Cardiac ventricle fibroblast (primary cell): ENCODE measurements around the gene AKNA. TPM values are rescaled to one million over a fixed set of nuclear protein-coding genes. Genes with fewer than 3 reads are reported as not detected.

Experiments used
- total RNA-seq: library from RNA; depleted of rRNA; stranded (reverse); fragments of >200 nt; gene quantifications from 2 replicates; pipeline ENCODE4 v1.2.3, GENCODE V29; 2015

Gene AKNA
- total RNA-seq, result 5.1 TPM in 2 replicates

DNA sequence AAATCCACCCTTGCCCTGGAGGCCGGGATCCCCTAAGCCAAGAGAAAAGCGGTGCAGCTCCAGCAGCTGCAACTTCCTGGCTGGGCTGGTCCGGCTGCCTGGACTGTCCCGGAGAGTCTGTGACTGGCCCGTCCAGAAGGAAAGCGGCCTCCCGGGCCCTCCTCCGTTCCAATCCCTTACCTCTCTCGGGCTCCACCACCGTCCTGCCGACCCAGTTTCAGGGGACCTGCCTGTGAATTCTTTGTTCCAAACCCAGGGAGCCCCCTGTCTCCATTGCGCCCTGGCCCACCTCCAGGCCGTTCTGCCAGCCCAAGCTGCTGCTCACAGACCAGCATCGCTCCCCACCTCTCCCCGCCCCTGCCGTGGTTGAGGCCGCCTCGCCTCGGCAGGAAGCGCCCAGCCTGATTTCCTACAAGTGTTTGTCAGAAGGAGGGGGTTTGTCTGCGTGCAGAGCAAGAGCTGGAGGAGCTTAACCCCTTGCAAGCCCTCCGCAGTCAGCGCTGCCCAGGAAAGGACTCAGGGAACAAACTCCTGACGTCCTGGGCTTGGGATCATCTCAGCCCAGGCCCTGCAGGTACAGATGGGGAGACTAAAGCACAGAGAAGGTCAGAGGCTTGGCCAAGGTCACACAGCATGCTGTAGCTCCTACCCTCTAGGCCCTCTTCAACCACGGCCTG is at the start of gene AKNA:
Gene AKNA (minus strand): TSS at position 303 of the 677 bp plus-strand sequence. CDS start 6,649 bp downstream, outside the sequence.

DNA sequence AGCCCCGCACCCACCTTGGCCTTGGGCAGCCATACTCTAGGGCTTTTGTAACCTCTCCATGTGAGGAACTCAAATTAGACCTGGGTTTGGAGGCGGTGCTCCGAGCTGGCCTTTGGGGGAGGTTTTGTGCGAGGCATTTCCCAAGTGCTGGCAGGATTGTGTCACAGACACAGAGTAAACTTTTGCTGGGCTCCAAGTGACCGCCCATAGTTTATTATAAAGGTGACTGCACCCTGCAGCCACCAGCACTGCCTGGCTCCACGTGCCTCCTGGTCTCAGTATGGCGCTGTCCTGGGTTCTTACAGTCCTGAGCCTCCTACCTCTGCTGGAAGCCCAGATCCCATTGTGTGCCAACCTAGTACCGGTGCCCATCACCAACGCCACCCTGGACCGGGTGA is 58.2 kb downstream of the AKNA start, which contains the start of gene ORM2:
Gene ORM2 (plus strand): TSS at position 245 of the 398 bp plus-strand sequence. CDS start 36 bp downstream, at position 281.

DNA sequence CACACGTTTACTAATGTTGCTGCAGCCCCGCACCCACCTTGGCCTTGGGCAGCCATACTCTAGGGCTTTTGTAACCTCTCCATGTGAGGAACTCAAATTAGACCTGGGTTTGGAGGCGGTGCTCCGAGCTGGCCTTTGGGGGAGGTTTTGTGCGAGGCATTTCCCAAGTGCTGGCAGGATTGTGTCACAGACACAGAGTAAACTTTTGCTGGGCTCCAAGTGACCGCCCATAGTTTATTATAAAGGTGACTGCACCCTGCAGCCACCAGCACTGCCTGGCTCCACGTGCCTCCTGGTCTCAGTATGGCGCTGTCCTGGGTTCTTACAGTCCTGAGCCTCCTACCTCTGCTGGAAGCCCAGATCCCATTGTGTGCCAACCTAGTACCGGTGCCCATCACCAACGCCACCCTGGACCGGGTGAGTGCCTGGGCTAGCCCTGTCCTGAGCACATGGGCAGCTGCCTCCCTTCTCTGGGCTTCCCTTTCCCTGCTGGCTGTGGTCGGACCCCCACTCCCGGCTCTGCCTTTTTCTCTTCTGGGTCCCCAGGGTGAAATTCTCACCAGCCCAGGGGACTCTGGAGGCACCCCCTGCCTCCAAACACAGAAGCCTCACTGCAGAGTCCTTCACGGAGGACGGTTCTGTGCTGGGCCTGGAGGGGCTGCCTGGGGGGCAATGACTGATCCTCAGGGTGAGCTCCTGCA is 64.8 kb downstream of the AKNA start, which contains the start of gene ORM1:
Gene ORM1 (plus strand): TSS at position 268 of the 701 bp plus-strand sequence. CDS start 36 bp downstream, at position 304.

Other genes starting within 250 kb of the AKNA start
- gene COL27A1, start 232.4 kb downstream of the AKNA start, total RNA-seq, result 3.8 and 7.6 TPM in 2 replicates
- not detected in 2 replicates for gene ORM1, start 64.9 kb downstream of the AKNA start, total RNA-seq
- not detected in 2 replicates for gene ORM2, start 58.1 kb downstream of the AKNA start, total RNA-seq
- gene WHRN, start 117.5 kb upstream of the AKNA start, total RNA-seq, result 1.5 and 2.9 TPM in 2 replicates
- gene ATP6V1G1, start 199.8 kb upstream of the AKNA start, total RNA-seq, result 104 and 118 TPM in 2 replicates
- 4.4 TPM in 2 replicates for gene TMEM268, start 223.3 kb upstream of the AKNA start, total RNA-seq